Measurements from ENCODE around the gene TNIK. TPM values are rescaled to one million over a fixed set of nuclear protein-coding genes. Genes with fewer than 3 reads are reported as not detected.
A peak's percentile ranks its signal among the peaks of the same experiment; 100 is the strongest.

The TNIK gene
- total and polyA plus RNA-seq, 10 of the 15 experiments (the other 5 are each of a cell fraction or from before 2014, with no cell fraction given): 13.9 to 74.3 (median 48.2) TPM

GRCh38 chr3:171221597-171221996, 238.6 kb downstream of the TNIK start:
- Histone ChIP-seq H3K4me2 (ENCODE audit: control insufficient read depth, insufficient read depth) (no peak overlapping the region), H3K27ac (ENCODE audit: control insufficient read depth, insufficient read depth) (no peak overlapping the region), H3K36me3 (ENCODE audit: control insufficient read depth in 2 of 2, insufficient read depth in 2 of 2, low read length in 1 of 2) (peaks cover 3 to 10% of the 10 kb centered on the region in 2 experiments), H3K9me3 (replicated peaks; ENCODE audit: control insufficient read depth, insufficient read depth, low read length) (peaks cover 12% of the 10 kb centered on the region), H3K4me1 (ENCODE audit: control insufficient read depth, insufficient read depth, low read length) (peaks cover 17% of the 10 kb centered on the region), H2AFZ (ENCODE audit: control insufficient read depth, low read depth, low read length) (no peak overlapping the region), H3K4me3 (no peak overlapping the region), H3K27me3 (replicated peaks in 1 of 2; ENCODE audit: control insufficient read depth in 2 of 2, insufficient read depth in 2 of 2, low read length in 1 of 2) (no peaks in the 10 kb centered on the region), H4K20me1 (ENCODE audit: control insufficient read depth, insufficient read depth) (no peaks in the 10 kb centered on the region), H3K9ac (ENCODE audit: control insufficient read depth, insufficient read depth, low read length) (no peak overlapping the region), H3K79me2 (ENCODE audit: control insufficient read depth, insufficient read depth, low read length) (peaks cover 7% of the 10 kb centered on the region)
- ATAC-seq: no peak
- POLR2A ChIA-PET: interaction anchor here (0.7 to 0.9 kb wide), 2 partner anchors 11 to 125 kb away, joined by 3 read pairs; no protein-coding TSS in a partner anchor
- TF ChIP-seq, protein P1, sequence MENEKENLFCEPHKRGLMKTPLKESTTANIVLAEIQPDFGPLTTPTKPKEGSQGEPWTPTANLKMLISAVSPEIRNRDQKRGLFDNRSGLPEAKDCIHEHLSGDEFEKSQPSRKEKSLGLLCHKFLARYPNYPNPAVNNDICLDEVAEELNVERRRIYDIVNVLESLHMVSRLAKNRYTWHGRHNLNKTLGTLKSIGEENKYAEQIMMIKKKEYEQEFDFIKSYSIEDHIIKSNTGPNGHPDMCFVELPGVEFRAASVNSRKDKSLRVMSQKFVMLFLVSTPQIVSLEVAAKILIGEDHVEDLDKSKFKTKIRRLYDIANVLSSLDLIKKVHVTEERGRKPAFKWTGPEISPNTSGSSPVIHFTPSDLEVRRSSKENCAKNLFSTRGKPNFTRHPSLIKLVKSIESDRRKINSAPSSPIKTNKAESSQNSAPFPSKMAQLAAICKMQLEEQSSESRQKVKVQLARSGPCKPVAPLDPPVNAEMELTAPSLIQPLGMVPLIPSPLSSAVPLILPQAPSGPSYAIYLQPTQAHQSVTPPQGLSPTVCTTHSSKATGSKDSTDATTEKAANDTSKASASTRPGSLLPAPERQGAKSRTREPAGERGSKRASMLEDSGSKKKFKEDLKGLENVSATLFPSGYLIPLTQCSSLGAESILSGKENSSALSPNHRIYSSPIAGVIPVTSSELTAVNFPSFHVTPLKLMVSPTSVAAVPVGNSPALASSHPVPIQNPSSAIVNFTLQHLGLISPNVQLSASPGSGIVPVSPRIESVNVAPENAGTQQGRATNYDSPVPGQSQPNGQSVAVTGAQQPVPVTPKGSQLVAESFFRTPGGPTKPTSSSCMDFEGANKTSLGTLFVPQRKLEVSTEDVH (IDR thresholded peaks at IDR 0.05; ENCODE audit: low read depth, partially characterized antibody): no peak
- TF ChIP-seq FOXK2 (IDR thresholded peaks at IDR 0.05): no peak
- no peak for TF ChIP-seq MYB (IDR thresholded peaks at IDR 0.05; ENCODE audit: borderline replicate concordance, low read depth, low read length)
- TF ChIP-seq RELA (IDR thresholded peaks at IDR 0.05; ENCODE audit: borderline replicate concordance, partially characterized antibody): no peak
- TF ChIP-seq ZZZ3 (IDR thresholded peaks at IDR 0.05; ENCODE audit: control insufficient read depth, insufficient read length, low read depth): no peak
- peak; percentile 52; the same call in 1 of the 2 replicates for TF ChIP-seq ZNF24 (IDR thresholded peaks at IDR 0.05)
- no TSS peak for BruUV-seq (replicated peaks)
- no peak for DNase-seq (ENCODE audit: low read depth, low spot score)
- FAIRE-seq: no peak
- intact Hi-C loops (cut with micrococcal nuclease; ENCODE audit: unreplicated experiment) (no loop called here), in situ Hi-C loops (cut with MboI) (no loop called here)
- 98% methylated on average over 2 of the region's 2 CpGs for WGBS (ENCODE audit: insufficient coverage, insufficient replicate concordance, low lambda C conversion rate, missing lambda C conversion rate)
- RAD21 ChIA-PET (ENCODE audit: unreplicated experiment): interaction anchor here (0.8 to 1.8 kb wide), 2 partner anchors 28 to 231 kb away, joined by 4 to 5 read pairs; no protein-coding TSS in a partner anchor
- SMC1A ChIA-PET (ENCODE audit: uncharacterized antibody, unreplicated experiment): interaction anchor here (0.6 to 2.2 kb wide), 12 partner anchors 9 to 1385 kb away, joined by 3 to 8 read pairs (median 4); no protein-coding TSS in a partner anchor
- CTCF ChIA-PET: interaction anchor here (0.8 to 3.2 kb wide), 7 partner anchors 9 to 225 kb away, joined by 3 to 11 read pairs (median 5); no protein-coding TSS in a partner anchor

Measured in GM12878 (cell line).